LNCAP (cell line): Measurements from ENCODE around the gene AK2.

Source experiments
- CTCF ChIP-seq: fragments of 450-650 bp; IDR thresholded peaks from 2 replicates; pipeline ENCODE4 v1.5.1; 2017; ENCODE audit warnings: mild to moderate bottlenecking

Gene AK2

GRCh38 chr1:32984455-32985171 is 52.1 kb downstream of the AK2 start:
- no peak for TF ChIP-seq CTCF

GRCh38 chr1:32984090-32984454 is 52.6 kb downstream of the AK2 start:
- no peak for TF ChIP-seq CTCF

GRCh38 chr1:32983020-32983419 is 53.7 kb downstream of the AK2 start:
- no peak for TF ChIP-seq CTCF

- no peak for TF ChIP-seq CTCF
Measured at GRCh38 chr1:32981003-32981901, 55.4 kb downstream of the AK2 start.

GRCh38 chr1:32980080-32980479 is 56.6 kb downstream of the AK2 start:
- TF ChIP-seq CTCF = no peak

- no peak for TF ChIP-seq CTCF
Measured at GRCh38 chr1:32978854-32979253, 57.8 kb downstream of the AK2 start.

- no peak for TF ChIP-seq CTCF
Measured at GRCh38 chr1:32977546-32978087, 59.1 kb downstream of the AK2 start.
